ENCODE data around the gene DLG2.

DNA sequence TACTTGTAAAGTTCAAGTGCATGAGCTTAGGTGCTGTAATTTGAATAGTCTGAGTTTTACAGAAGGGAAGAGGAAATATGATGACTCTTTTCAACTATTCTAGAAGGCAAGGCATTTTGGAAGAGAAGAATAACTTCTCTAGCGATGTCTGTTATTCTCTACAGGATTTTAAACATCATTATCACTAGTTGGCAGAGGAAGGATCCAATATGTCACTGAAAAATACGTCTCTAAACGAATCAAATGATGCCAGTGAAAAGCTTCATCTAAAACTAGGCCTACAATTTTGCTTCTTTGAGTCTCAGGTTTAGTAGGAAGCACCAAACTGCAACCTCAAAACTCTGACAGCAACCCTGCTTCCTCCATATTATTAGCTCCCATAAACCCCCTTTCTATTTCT is 581.4 kb downstream of the DLG2 start:
- TF ChIP-seq CTCF (IDR thresholded peaks at IDR 0.05): no peak
- TF ChIP-seq POLR2A (IDR thresholded peaks at IDR 0.05): no peak
- TF ChIP-seq POLR2AphosphoS5 (IDR thresholded peaks at IDR 0.05): no peak
